PC-9 (cell line): ENCODE data around the gene HSPBAP1. TPM values are rescaled to one million over a fixed set of nuclear protein-coding genes. Genes with fewer than 3 reads are reported as not detected.

ENCODE experiments used
- BruUV-seq: library from RNA; stranded (reverse); fragments of 400-500 nt; replicated peaks from 2 replicates; lab custom pipeline; 2021; lab: Mats Ljungman, UMichigan
- CTCF ChIA-PET: fragments of 300-600 bp; sonication (Branson Sonifier 250); formaldehyde crosslinking; loops from one replicate; lab custom pipeline; 2022; ENCODE audit warnings: antibody characterized with exemption; lab: Charles Lee
- POLR2A ChIA-PET: fragments of 300-600 bp; sonication (Branson Sonifier 250); formaldehyde crosslinking; loops from one replicate; lab custom pipeline; 2022; ENCODE audit warnings: antibody characterized with exemption; ENCODE audit not compliant: unreplicated experiment; lab: Charles Lee
- DNase-seq, 2 experiments: peaks; one replicate each; pipeline versions ENCODE4 v3.0.0 to v3.0.0-alpha.2; 2015 to 2022; ENCODE audit warnings: mixed read lengths in 1 of 2
- H2AFZ ChIP-seq: fragments of 200-600 bp; sonication (generic); 2 replicates; pipeline ENCODE4 v1.8.1; 2017; ENCODE audit warnings: antibody characterized with exemption
- H3F3A ChIP-seq: fragments of 200-600 bp; sonication (generic); 2 replicates; pipeline ENCODE4 v1.8.1; 2017; ENCODE audit warnings: antibody characterized with exemption, mild to moderate bottlenecking, low read depth; ENCODE audit not compliant: insufficient read depth
- H3K27ac ChIP-seq: fragments of 200-600 bp; sonication (generic); 2 replicates; pipeline ENCODE4 v1.6.1; 2016; ENCODE audit warnings: mixed run types
- H3K27me3 ChIP-seq: fragments of 200-600 bp; sonication (generic); 2 replicates; pipeline ENCODE4 v1.6.1; 2016; ENCODE audit warnings: low read depth, mixed run types; ENCODE audit not compliant: insufficient read depth
- H3K36me3 ChIP-seq: fragments of 200-600 bp; sonication (generic); 2 replicates; pipeline ENCODE4 v1.6.1; 2016; ENCODE audit warnings: low read depth, mixed run types
- H3K4me1 ChIP-seq: fragments of 200-600 bp; sonication (generic); replicated peaks from 2 replicates; pipeline ENCODE4 v1.6.1; 2016; ENCODE audit warnings: mixed run types; ENCODE audit not compliant: insufficient read depth
- H3K4me2 ChIP-seq: fragments of 200-600 bp; sonication (generic); 2 replicates; pipeline ENCODE4 v1.6.1; 2017; ENCODE audit warnings: mixed run types
- H3K4me3 ChIP-seq: fragments of 200-600 bp; sonication (generic); 2 replicates; pipeline ENCODE4 v1.6.1; 2016; ENCODE audit warnings: mixed run types
- H3K79me2 ChIP-seq: fragments of 200-600 bp; sonication (generic); 2 replicates; pipeline ENCODE4 v1.6.1; 2017; ENCODE audit warnings: low read depth, mixed run types
- H3K9me2 ChIP-seq: fragments of 200-600 bp; sonication (generic); 2 replicates; pipeline ENCODE4 v1.8.1; 2017; ENCODE audit warnings: mild to moderate bottlenecking; ENCODE audit not compliant: insufficient read depth
- H3K9me3 ChIP-seq: fragments of 200-600 bp; sonication (generic); 2 replicates; pipeline ENCODE4 v1.8.1; 2016; ENCODE audit warnings: low read depth; ENCODE audit not compliant: insufficient read depth
- H4K20me1 ChIP-seq: fragments of 200-600 bp; sonication (generic); 2 replicates; pipeline ENCODE4 v1.8.1; 2017; ENCODE audit not compliant: insufficient read depth
- EZH2 ChIP-seq: fragments of 200-600 bp; sonication (generic); IDR thresholded peaks from 2 replicates; pipeline ENCODE4 v1.8.0; 2017; ENCODE audit warnings: antibody characterized with exemption, low read depth
- intact Hi-C: fragments of 100-400 bp; cut with micrococcal nuclease; formaldehyde crosslinking; loops from one replicate; pipeline ENCODE4 v1.10.0; 2022; ENCODE audit not compliant: unreplicated experiment
- total RNA-seq: library from RNA; stranded (reverse); gene quantifications from 2 replicates; pipeline ENCODE4 v1.2.3, GENCODE V29; 2021
- TF ChIP-seq, protein P1 (sequence below): fragments of 200-600 bp; sonication (generic); conservative IDR thresholded peaks from 2 replicates; pipeline ENCODE4 v1.6.1; 2017; ENCODE audit warnings: mixed run types, antibody characterized with exemption, mild to moderate bottlenecking, moderate library complexity

Gene HSPBAP1
- total RNA-seq, 1 experiment from 2014 or later = 10.9 TPM

DNA sequence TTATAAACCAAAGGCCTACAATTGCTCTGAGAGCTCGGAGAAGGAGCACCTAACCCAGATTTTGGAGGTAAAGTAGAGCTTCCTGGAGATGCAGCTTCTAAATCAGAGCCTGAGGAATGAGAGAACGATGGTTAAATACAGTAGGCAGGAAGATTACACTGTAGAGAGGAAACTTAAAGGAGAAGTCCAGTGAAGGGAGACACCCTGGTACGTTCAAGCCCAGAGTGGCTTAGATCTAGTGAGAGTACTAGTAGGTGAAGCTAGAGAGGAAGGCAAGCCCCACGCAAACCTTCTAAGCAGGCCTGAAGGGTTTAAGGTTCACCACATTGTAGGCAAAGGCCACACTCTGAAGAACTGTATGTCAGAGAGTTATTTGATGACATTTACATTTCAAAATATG lies 34.6 kb upstream of the HSPBAP1 start:
- Histone ChIP-seq H3K4me3 (no peak overlapping the region), H3K9me2 (no peaks in the 10 kb centered on the region), H3K4me2 (no peak overlapping the region), H3K27me3 (no peaks in the 10 kb centered on the region), H3K9me3 (no peaks in the 10 kb centered on the region), H3K79me2 (no peaks in the 10 kb centered on the region), H2AFZ (no peak overlapping the region), H3F3A (no peaks in the 10 kb centered on the region), H3K36me3 (no peaks in the 10 kb centered on the region), H3K4me1 (no peaks in the 10 kb centered on the region), H3K27ac (no peak overlapping the region), H4K20me1 (no peaks in the 10 kb centered on the region)
- no TSS peak for BruUV-seq
- intact Hi-C loops = no loop called here
- POLR2A ChIA-PET = no interaction called here
- no peak for TF ChIP-seq EZH2
- TF ChIP-seq, protein P1, sequence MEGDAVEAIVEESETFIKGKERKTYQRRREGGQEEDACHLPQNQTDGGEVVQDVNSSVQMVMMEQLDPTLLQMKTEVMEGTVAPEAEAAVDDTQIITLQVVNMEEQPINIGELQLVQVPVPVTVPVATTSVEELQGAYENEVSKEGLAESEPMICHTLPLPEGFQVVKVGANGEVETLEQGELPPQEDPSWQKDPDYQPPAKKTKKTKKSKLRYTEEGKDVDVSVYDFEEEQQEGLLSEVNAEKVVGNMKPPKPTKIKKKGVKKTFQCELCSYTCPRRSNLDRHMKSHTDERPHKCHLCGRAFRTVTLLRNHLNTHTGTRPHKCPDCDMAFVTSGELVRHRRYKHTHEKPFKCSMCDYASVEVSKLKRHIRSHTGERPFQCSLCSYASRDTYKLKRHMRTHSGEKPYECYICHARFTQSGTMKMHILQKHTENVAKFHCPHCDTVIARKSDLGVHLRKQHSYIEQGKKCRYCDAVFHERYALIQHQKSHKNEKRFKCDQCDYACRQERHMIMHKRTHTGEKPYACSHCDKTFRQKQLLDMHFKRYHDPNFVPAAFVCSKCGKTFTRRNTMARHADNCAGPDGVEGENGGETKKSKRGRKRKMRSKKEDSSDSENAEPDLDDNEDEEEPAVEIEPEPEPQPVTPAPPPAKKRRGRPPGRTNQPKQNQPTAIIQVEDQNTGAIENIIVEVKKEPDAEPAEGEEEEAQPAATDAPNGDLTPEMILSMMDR = no peak
- CTCF ChIA-PET = no interaction called here
- DNase-seq = no peak

DNA sequence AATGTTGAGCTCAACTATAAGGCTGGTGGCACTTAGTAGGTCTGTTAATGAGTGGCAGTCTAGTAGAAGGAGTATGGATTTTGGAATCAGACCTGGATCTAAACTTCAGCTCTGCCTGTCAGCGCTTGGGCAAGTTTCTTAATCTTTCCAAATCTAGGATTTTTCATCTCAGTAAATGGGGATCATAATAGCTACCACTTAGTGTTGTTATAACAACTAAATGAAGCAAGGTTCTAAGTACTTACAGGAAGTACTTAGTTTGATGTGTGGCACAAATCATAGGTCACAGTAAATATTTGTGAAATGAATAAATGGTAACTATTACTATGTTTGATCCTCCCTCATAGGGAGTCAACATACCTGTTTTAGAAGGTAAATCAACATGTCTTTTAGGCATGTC lies 32.6 kb upstream of the HSPBAP1 start:
- CTCF ChIA-PET = interaction anchor here (0.6 kb wide), 1 partner anchor 472 kb away, joined by 15 read pairs; no protein-coding TSS in a partner anchor
- Histone ChIP-seq H3K4me2 (no peak overlapping the region), H3K4me1 (no peaks in the 10 kb centered on the region), H4K20me1 (no peaks in the 10 kb centered on the region), H3K9me3 (no peaks in the 10 kb centered on the region), H3K9me2 (no peaks in the 10 kb centered on the region), H3K79me2 (no peaks in the 10 kb centered on the region), H2AFZ (no peak overlapping the region), H3K27me3 (no peaks in the 10 kb centered on the region), H3K27ac (no peak overlapping the region), H3K4me3 (no peak overlapping the region), H3F3A (no peaks in the 10 kb centered on the region), H3K36me3 (no peaks in the 10 kb centered on the region)
- POLR2A ChIA-PET = no interaction called here
- BruUV-seq = no TSS peak
- DNase-seq = no peak
- no peak for TF ChIP-seq EZH2
- TF ChIP-seq, protein P1 = no peak
- intact Hi-C loops = no loop called here

DNA sequence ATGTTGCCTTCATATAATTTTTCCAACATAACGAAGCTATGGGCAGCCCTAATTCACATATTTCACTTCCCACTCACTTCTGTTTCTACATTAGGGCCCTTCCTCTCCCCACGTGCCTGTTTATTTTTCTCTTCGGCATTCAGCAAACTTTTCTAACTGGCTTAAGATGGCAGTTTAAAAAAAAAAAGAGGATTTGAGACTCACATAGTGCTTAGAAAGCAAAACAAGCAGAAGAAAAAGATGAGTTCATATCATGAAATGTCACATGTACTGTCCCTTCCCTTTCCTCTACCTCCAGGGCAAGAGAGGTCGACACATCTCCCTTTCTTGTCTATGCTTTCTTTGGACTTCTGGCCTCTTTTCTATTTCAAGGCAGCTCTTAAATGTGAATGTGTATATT lies 31.8 kb upstream of the HSPBAP1 start:
- ChIA-PET CTCF (no interaction called here), POLR2A (interaction anchor here (0.6 kb wide), 1 partner anchor 746 kb away, joined by 4 read pairs; no protein-coding TSS in a partner anchor)
- Histone ChIP-seq H4K20me1 (no peaks in the 10 kb centered on the region), H2AFZ (no peak overlapping the region), H3K9me3 (no peaks in the 10 kb centered on the region), H3K4me2 (no peak overlapping the region), H3K27ac (no peak overlapping the region), H3K79me2 (no peaks in the 10 kb centered on the region), H3K4me1 (no peaks in the 10 kb centered on the region), H3K9me2 (no peaks in the 10 kb centered on the region), H3K36me3 (no peaks in the 10 kb centered on the region), H3K27me3 (no peaks in the 10 kb centered on the region), H3K4me3 (no peak overlapping the region), H3F3A (no peaks in the 10 kb centered on the region)
- intact Hi-C loops = no loop called here
- TF ChIP-seq, protein P1 = no peak
- no peak for TF ChIP-seq EZH2
- BruUV-seq = no TSS peak
- DNase-seq = no peak
